Calu3 (cell line): ENCODE measurements around the gene TRAPPC14. TPM values are rescaled to one million over a fixed set of nuclear protein-coding genes. Genes with fewer than 3 reads are reported as not detected.

Source experiments
- BruUV-seq: library from RNA; stranded (reverse); fragments of 400-500 nt; replicated peaks from 2 replicates; lab custom pipeline; 2021; lab: Mats Ljungman, UMichigan
- CTCF ChIA-PET: fragments of 300-600 bp; sonication (Branson Sonifier 250); formaldehyde crosslinking; loops from one replicate; lab custom pipeline; 2022; ENCODE audit warnings: antibody characterized with exemption; lab: Charles Lee
- DNase-seq: peaks from one replicate; pipeline ENCODE4 v3.0.0; 2022
- H3K27ac Mint-ChIP-seq: one replicate; pipeline ENCODE4 v1.8.0; 2022; ENCODE audit warnings: mixed read lengths; ENCODE audit not compliant: unreplicated experiment
- H3K27me3 Mint-ChIP-seq: one replicate; pipeline ENCODE4 v1.8.0; 2022; ENCODE audit warnings: mixed read lengths; ENCODE audit not compliant: unreplicated experiment
- H3K36me3 Mint-ChIP-seq: one replicate; pipeline ENCODE4 v1.8.0; 2022; ENCODE audit warnings: mild to moderate bottlenecking, moderate library complexity, mixed read lengths; ENCODE audit not compliant: insufficient read depth, unreplicated experiment
- H3K4me1 Mint-ChIP-seq: one replicate; pipeline ENCODE4 v1.8.0; 2022; ENCODE audit warnings: mild to moderate bottlenecking, low read depth, mixed read lengths; ENCODE audit not compliant: unreplicated experiment
- H3K4me3 Mint-ChIP-seq: one replicate; pipeline ENCODE4 v1.8.0; 2022; ENCODE audit warnings: mild to moderate bottlenecking, low read depth, moderate library complexity, mixed read lengths; ENCODE audit not compliant: unreplicated experiment
- H3K9me3 Mint-ChIP-seq: one replicate; pipeline ENCODE4 v1.8.0; 2022; ENCODE audit warnings: low read depth, mixed read lengths; ENCODE audit not compliant: unreplicated experiment
- intact Hi-C: fragments of 100-400 bp; cut with micrococcal nuclease; formaldehyde crosslinking; loops from one replicate; pipeline ENCODE4 v1.10.0; 2022; ENCODE audit not compliant: unreplicated experiment
- total RNA-seq: library from RNA; stranded (reverse); gene quantifications from 2 replicates; pipeline ENCODE4 v1.2.3, GENCODE V29; 2022
- TF ChIP-seq, protein P1 (sequence below): fragments of 200-600 bp; IDR thresholded peaks from one replicate; pipeline ENCODE4 v1.8.0; 2022; ENCODE audit warnings: antibody characterized with exemption; ENCODE audit not compliant: unreplicated experiment

Gene TRAPPC14
- total RNA-seq, 1 experiment from 2014 or later: 17.5 TPM

DNA sequence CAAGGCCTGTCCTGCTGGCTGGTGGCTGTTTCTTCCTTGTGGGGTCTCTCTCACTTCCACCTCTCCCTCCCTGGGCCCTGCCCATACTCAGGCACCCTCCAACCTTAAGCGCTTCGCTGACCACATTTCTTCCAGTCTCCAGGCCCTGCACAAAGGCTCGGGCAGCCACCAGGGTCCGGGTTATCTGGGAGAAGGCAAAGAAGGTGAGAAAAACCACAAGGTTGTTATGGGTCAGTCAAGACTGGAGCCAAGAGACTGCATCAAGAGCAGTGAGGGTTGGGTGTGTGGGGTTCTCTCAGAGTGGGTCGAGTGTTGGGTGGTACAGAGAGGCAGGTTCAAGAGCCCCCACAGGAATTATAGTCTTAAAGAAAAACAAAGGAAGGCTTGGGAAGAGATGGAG is 16.1 kb upstream of the TRAPPC14 start:
- no peak overlapping the region for H3K27ac Mint-ChIP-seq
- TF ChIP-seq, protein P1, sequence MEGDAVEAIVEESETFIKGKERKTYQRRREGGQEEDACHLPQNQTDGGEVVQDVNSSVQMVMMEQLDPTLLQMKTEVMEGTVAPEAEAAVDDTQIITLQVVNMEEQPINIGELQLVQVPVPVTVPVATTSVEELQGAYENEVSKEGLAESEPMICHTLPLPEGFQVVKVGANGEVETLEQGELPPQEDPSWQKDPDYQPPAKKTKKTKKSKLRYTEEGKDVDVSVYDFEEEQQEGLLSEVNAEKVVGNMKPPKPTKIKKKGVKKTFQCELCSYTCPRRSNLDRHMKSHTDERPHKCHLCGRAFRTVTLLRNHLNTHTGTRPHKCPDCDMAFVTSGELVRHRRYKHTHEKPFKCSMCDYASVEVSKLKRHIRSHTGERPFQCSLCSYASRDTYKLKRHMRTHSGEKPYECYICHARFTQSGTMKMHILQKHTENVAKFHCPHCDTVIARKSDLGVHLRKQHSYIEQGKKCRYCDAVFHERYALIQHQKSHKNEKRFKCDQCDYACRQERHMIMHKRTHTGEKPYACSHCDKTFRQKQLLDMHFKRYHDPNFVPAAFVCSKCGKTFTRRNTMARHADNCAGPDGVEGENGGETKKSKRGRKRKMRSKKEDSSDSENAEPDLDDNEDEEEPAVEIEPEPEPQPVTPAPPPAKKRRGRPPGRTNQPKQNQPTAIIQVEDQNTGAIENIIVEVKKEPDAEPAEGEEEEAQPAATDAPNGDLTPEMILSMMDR: no peak
- H3K4me1 Mint-ChIP-seq: peaks cover 15% of the 10 kb centered on the region
- no peak for DNase-seq
- CTCF ChIA-PET: no interaction called here
- H3K4me3 Mint-ChIP-seq: no peak overlapping the region
- peaks cover 59% of the 10 kb centered on the region for H3K27me3 Mint-ChIP-seq
- intact Hi-C loops: no loop called here
- no TSS peak for BruUV-seq
- H3K36me3 Mint-ChIP-seq: peaks cover 6% of the 10 kb centered on the region
- no peaks in the 10 kb centered on the region for H3K9me3 Mint-ChIP-seq

DNA sequence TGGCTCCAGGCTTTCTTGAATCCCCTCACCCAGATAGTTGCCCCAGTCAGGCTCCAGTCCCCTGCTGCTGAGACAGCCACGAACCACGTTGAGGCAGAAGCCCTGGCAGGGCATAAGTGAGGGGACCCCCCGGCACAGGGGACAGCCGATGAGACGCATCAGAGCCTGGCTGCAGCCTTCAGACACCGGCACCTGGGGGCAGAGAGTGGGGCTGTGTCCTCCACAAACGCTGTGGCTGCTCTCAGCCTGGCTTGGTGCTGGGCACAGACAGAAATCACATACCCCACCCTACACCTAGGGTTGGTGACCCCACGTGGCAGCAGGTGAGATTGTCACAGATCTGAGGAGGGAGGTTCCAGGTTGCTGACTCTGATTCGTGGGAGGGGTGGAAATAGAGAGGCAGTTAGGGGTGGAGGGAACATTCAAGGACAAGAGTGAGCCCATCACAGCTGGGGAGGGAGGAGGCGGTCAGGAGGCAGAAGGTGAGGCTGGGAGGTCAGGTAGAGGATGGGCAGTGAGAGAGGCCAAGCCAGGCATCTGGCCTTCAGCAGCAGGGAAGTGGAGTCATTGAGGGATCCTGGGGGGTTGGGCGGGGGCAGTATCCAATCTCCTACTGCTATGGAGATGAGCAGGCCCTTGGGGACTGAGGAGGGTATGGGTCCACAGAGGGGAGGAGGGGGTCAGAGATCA is 15.4 kb upstream of the TRAPPC14 start:
- TF ChIP-seq, protein P1: no peak
- no peak for DNase-seq
- no peak overlapping the region for H3K27ac Mint-ChIP-seq
- CTCF ChIA-PET: no interaction called here
- no peaks in the 10 kb centered on the region for H3K9me3 Mint-ChIP-seq
- H3K27me3 Mint-ChIP-seq: peaks cover 59% of the 10 kb centered on the region
- BruUV-seq: no TSS peak
- peaks cover 6% of the 10 kb centered on the region for H3K36me3 Mint-ChIP-seq
- H3K4me1 Mint-ChIP-seq: peaks cover 15% of the 10 kb centered on the region
- H3K4me3 Mint-ChIP-seq: no peak overlapping the region
- intact Hi-C loops: no loop called here

DNA sequence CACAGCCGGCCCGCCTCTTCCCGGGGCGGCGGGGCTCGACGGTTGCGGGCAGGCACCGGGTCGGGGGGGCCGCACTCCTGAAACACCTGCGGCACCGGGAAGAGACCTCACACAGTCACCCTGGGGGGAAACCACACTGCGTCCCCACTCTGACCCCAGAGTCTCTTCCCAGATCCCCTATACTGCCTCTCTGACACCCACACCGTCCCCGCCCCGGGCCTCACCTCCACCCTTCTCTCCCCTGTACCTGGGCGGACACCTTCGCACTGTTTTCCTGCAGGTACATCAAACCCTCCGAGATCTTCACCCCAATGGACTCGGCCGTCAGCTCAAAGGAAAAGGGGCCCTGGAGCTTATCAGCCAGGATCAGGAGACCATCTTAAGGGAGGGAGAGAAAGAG is 13.3 kb upstream of the TRAPPC14 start:
- peaks cover 32% of the 10 kb centered on the region for H3K4me1 Mint-ChIP-seq
- peak overlapping the region; percentile 35 for H3K4me3 Mint-ChIP-seq
- intact Hi-C loops: no loop called here
- peaks cover 77% of the 10 kb centered on the region for H3K27me3 Mint-ChIP-seq
- no peak for DNase-seq
- no peaks in the 10 kb centered on the region for H3K9me3 Mint-ChIP-seq
- no TSS peak for BruUV-seq
- no peak overlapping the region for H3K27ac Mint-ChIP-seq
- CTCF ChIA-PET: interaction anchor here (0.6 kb wide), 1 partner anchor 159 kb away, joined by 4 read pairs; no protein-coding TSS in a partner anchor
- TF ChIP-seq, protein P1: no peak
- H3K36me3 Mint-ChIP-seq: peaks cover 13% of the 10 kb centered on the region

DNA sequence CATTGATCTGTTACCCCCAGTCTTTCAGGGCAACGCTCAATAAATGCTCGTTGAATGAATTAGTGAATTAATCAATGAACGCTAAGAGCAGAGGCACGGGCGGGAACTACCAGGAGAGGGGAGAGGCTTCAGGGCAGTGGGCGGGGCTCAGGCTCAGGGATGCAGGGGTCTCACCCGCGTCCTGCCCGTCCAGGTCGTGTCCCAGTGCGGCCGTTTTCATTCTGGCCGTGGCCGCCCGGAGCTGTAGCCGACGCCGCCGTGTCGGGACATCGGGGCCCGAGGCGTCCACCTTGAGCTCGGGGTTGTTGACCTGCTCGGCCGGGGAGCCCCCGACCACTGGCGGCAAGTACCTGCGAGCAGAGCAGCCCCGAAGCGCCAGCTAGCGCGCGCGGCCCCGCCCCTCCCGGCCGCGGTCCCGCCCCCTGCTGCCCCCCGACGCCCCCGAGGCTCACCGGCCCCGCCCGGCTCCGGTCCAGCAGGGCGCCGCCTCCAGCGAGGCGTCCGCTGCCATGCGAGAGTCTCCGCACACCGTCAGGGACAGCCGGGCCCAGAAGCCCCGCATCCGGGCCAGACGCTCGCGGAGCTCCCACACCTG is 12.7 kb upstream of the TRAPPC14 start:
- intact Hi-C loops: no loop called here
- H3K36me3 Mint-ChIP-seq: peaks cover 13% of the 10 kb centered on the region
- CTCF ChIA-PET: interaction anchor here (0.6 kb wide), 1 partner anchor 160 kb away, joined by 4 read pairs; no protein-coding TSS in a partner anchor
- peaks cover 77% of the 10 kb centered on the region for H3K27me3 Mint-ChIP-seq
- H3K27ac Mint-ChIP-seq: no peak overlapping the region
- TF ChIP-seq, protein P1: no peak
- BruUV-seq: no TSS peak
- H3K4me1 Mint-ChIP-seq: peaks cover 27% of the 10 kb centered on the region
- H3K9me3 Mint-ChIP-seq: no peaks in the 10 kb centered on the region
- H3K4me3 Mint-ChIP-seq: peak overlapping the region; percentile 61
- no peak for DNase-seq
